GM12878 (cell line): ENCODE measurements around the gene PPP2R2D. TPM values are rescaled to one million over a fixed set of nuclear protein-coding genes. Genes with fewer than 3 reads are reported as not detected.

Experiments used
- ATAC-seq: fragments of 200-7000 bp; cut with Tn5 transposase; 3 replicates; pipeline ENCODE4 v1.9.1; 2020; ENCODE audit warnings: mild to moderate bottlenecking, moderate library complexity
- BruUV-seq: library from RNA; stranded (reverse); fragments of 400-500 nt; replicated peaks from 2 replicates; lab custom pipeline; 2021; lab: Mats Ljungman, UMichigan
- CTCF ChIA-PET: fragments of 300-600 bp; sonication (Branson Sonifier 250); formaldehyde crosslinking; extraction: SDS; loops from one replicate; lab custom pipeline; 2021; ENCODE audit warnings: inconsistent platforms; lab: Yijun Ruan, JAX
- POLR2A ChIA-PET: fragments of 350-600 bp; formaldehyde crosslinking; extraction: SDS; loops from one replicate; lab custom pipeline; 2021; ENCODE audit warnings: inconsistent platforms; lab: Charles Lee
- RAD21 ChIA-PET: fragments of 300-600 bp; sonication (Branson Sonifier 250); formaldehyde crosslinking; loops from one replicate; lab custom pipeline; 2023; ENCODE audit warnings: antibody characterized with exemption; ENCODE audit not compliant: unreplicated experiment; lab: Charles Lee
- SMC1A ChIA-PET: fragments of 300-600 bp; sonication (Branson Sonifier 250); formaldehyde crosslinking; loops from one replicate; lab custom pipeline; 2023; ENCODE audit not compliant: unreplicated experiment, uncharacterized antibody; lab: Charles Lee
- DNase-seq: peaks from one replicate; pipeline ENCODE4 v3.0.0-alpha.2; 2011; ENCODE audit warnings: low read depth, low spot score
- FAIRE-seq: peaks from 3 replicates; lab custom pipeline; 2011; peaks lifted over from hg19 to GRCh38; lab: Jason Lieb, UNC
- H2AFZ ChIP-seq: 2 replicates; pipeline ENCODE4 v1.6.0; 2011; ENCODE audit warnings: low read depth, low read length, control low read depth; ENCODE audit not compliant: control insufficient read depth
- H3K27ac ChIP-seq: 2 replicates; pipeline ENCODE4 v1.5.1; 2011; ENCODE audit warnings: control low read depth; ENCODE audit not compliant: control insufficient read depth, insufficient read depth
- H3K27me3 ChIP-seq, 2 experiments: replicated peaks in 1 of 2; 2 replicates each; pipeline versions ENCODE4 v1.6.0 to v1.6.1; 2011; ENCODE audit warnings: low read length in 1 of 2; ENCODE audit not compliant: control insufficient read depth in 2 of 2, insufficient read depth in 2 of 2
- H3K36me3 ChIP-seq, 2 experiments: 2 replicates each; pipeline ENCODE4 v1.5.1; 2011; ENCODE audit warnings: low read length in 1 of 2; ENCODE audit not compliant: control insufficient read depth in 2 of 2, insufficient read depth in 2 of 2
- H3K4me1 ChIP-seq: 2 replicates; pipeline ENCODE4 v1.6.1; 2011; ENCODE audit warnings: mild to moderate bottlenecking, low read length, moderate library complexity, mixed read lengths; ENCODE audit not compliant: control insufficient read depth, insufficient read depth
- H3K4me2 ChIP-seq: 2 replicates; pipeline ENCODE4 v1.6.0; 2011; ENCODE audit warnings: control low read depth; ENCODE audit not compliant: control insufficient read depth, insufficient read depth
- H3K4me3 ChIP-seq: fragments of 200-600 bp; sonication (generic); 2 replicates; pipeline ENCODE4 v1.5.1; 2016
- H3K79me2 ChIP-seq: 2 replicates; pipeline ENCODE4 v1.6.0; 2011; ENCODE audit warnings: low read length; ENCODE audit not compliant: control insufficient read depth, insufficient read depth
- H3K9ac ChIP-seq: 2 replicates; pipeline ENCODE4 v1.8.0; 2011; ENCODE audit warnings: low read length, control low read depth, mixed read lengths; ENCODE audit not compliant: control insufficient read depth, insufficient read depth
- H3K9me3 ChIP-seq: replicated peaks from 3 replicates; pipeline ENCODE4 v1.5.1; 2011; ENCODE audit warnings: mild to moderate bottlenecking, low read length; ENCODE audit not compliant: control insufficient read depth, insufficient read depth
- H4K20me1 ChIP-seq: 2 replicates; pipeline ENCODE4 v1.6.0; 2011; ENCODE audit not compliant: control insufficient read depth, insufficient read depth
- MLLT1 ChIP-seq: fragments of 450-650 bp; IDR thresholded peaks from 2 replicates; pipeline ENCODE4 v1.6.1; 2016; ENCODE audit warnings: mild to moderate bottlenecking
- NR2C1 ChIP-seq: fragments of 450-650 bp; IDR thresholded peaks from 2 replicates; pipeline ENCODE4 v1.6.1; 2017; ENCODE audit warnings: antibody characterized with exemption, mild to moderate bottlenecking, moderate library complexity
- SRF ChIP-seq, 2 experiments: IDR thresholded peaks; 2 replicates each; pipeline ENCODE4 v1.6.1; 2011; ENCODE audit warnings: low read depth in 2 of 2, low read length in 2 of 2, mild to moderate bottlenecking in 1 of 2, moderate library complexity in 1 of 2
- WGBS: methylation state at CpG from one replicate; pipeline ENCODE4 v1.1.6; 2016; ENCODE audit warnings: low lambda C conversion rate; ENCODE audit not compliant: insufficient replicate concordance, insufficient coverage; ENCODE audit errors: missing lambda C conversion rate; 5-methylcytosine and 5-hydroxymethylcytosine counted together
- in situ Hi-C: fragments of 300-500 bp; cut with MboI; formaldehyde crosslinking; loops from 9 replicates; pipeline ENCODE4 v1.14.3; 2018; ENCODE audit warnings: mixed read lengths
- intact Hi-C: fragments of 100-400 bp; cut with micrococcal nuclease; formaldehyde crosslinking; loops from one replicate; pipeline ENCODE4 v1.14.2; 2022; ENCODE audit not compliant: unreplicated experiment
- polyA plus RNA-seq, 11 experiments: library from polyadenylated mRNA; depleted of rRNA in 4 of 11; unstranded in 6 of 11; stranded (reverse) in 5 of 11; fragments of >200 nt; fragmentation: Nextera tagmentation in 4 of 11; fragmentation: Illumina TruSeq in 1 of 11; extraction: Ambion mirVana in 4 of 11; extraction: Trizol in 1 of 11; gene quantifications; 1 replicate in 1 of 11; 2 replicates in 10 of 11; pipeline versions ENCODE4 v1.2.1 to v1.2.3, GENCODE V29; 2011 to 2016; ENCODE audit warnings: inconsistent platforms in 2 of 11, missing spikeins in 2 of 11, low read depth in 1 of 11
- total RNA-seq, 4 experiments: library from RNA; depleted of rRNA in 3 of 4; stranded (reverse); fragments of >200 nt in 3 of 4; fragmentation: Illumina TruSeq in 1 of 4; extraction: Trizol in 1 of 4; gene quantifications; 2 replicates each; pipeline versions ENCODE4 v1.2.1 to v1.2.3, GENCODE V29; 2013 to 2021

PPP2R2D gene
- total and polyA plus RNA-seq, 10 of the 15 experiments (the other 5 are each of a cell fraction or from before 2014, with no cell fraction given), result 2.8 to 41.9 (median 21.8) TPM

- BruUV-seq, result no TSS peak
- ChIA-PET RAD21 (interaction anchor here (1.3 kb wide), 1 partner anchor 42 kb away, joined by 3 read pairs; no protein-coding TSS in a partner anchor), POLR2A (interaction anchor here (0.7 kb wide), 1 partner anchor 75 kb away, joined by 3 read pairs; no protein-coding TSS in a partner anchor), SMC1A (no interaction called here)
- DNase-seq (no peak), ATAC-seq (no peak)
- H4K20me1 ChIP-seq, result peaks cover 15% of the 10 kb centered on the region
- intact Hi-C loops, result loop anchor here (2.0 kb wide), 1 partner anchor 80 kb away; the partner anchor contains the start of gene PPP2R2D
- in situ Hi-C loops, result loop anchor here (5.0 kb wide), 1 partner anchor 83 kb away; no protein-coding TSS in a partner anchor
- H3K4me1 ChIP-seq, result no peaks in the 10 kb centered on the region; the same call in 1 of the 2 replicates
- H3K4me3 ChIP-seq, result peak overlapping the region; percentile 98
- H3K79me2 ChIP-seq, result peaks cover 66% of the 10 kb centered on the region
- H3K27me3 ChIP-seq, result no peaks in the 10 kb centered on the region
- no peak overlapping the region for H3K27ac ChIP-seq
- H3K36me3 ChIP-seq, result peaks cover 0 to 15% of the 10 kb centered on the region in 2 experiments; a peak in 2 of 4 replicates
- H3K9me3 ChIP-seq, result no peaks in the 10 kb centered on the region; the same call in 2 of the 3 replicates
- no peak overlapping the region for H2AFZ ChIP-seq
- peak overlapping the region; percentile 72 for H3K4me2 ChIP-seq
- TF ChIP-seq NR2C1, result no peak
- peak; percentile 70 for TF ChIP-seq MLLT1
- TF ChIP-seq SRF (IDR thresholded peaks at IDR 0.05; ENCODE audit: low read depth in 2 of 2, low read length in 2 of 2), result no peak
- TF ChIP-seq, all 136 proteins: peak for 1
- WGBS, result 76% methylated on average over 8 of the region's 8 CpGs
- CTCF ChIA-PET, result interaction anchor here (1.5 kb wide), 1 partner anchor 43 kb away, joined by 5 read pairs; no protein-coding TSS in a partner anchor
- no peak overlapping the region; the same call in 1 of the 2 replicates for H3K9ac ChIP-seq
- FAIRE-seq, result no peak
Observed at GRCh38 chr10:131980321-131980720, 79.5 kb downstream of the PPP2R2D start.
